ENCODE measurements around the gene MUC4. TPM values are rescaled to one million over a fixed set of nuclear protein-coding genes. Genes with fewer than 3 reads are reported as not detected.
"Not testable (repeated sequence)": the region's sequence is repeated elsewhere in the genome, so short reads cannot be mapped to it uniquely, and the experiment has no call there.

The MUC4 gene
- total RNA-seq, 2 donors from 2014 or later: 0.12 TPM; not detected in 1

DNA sequence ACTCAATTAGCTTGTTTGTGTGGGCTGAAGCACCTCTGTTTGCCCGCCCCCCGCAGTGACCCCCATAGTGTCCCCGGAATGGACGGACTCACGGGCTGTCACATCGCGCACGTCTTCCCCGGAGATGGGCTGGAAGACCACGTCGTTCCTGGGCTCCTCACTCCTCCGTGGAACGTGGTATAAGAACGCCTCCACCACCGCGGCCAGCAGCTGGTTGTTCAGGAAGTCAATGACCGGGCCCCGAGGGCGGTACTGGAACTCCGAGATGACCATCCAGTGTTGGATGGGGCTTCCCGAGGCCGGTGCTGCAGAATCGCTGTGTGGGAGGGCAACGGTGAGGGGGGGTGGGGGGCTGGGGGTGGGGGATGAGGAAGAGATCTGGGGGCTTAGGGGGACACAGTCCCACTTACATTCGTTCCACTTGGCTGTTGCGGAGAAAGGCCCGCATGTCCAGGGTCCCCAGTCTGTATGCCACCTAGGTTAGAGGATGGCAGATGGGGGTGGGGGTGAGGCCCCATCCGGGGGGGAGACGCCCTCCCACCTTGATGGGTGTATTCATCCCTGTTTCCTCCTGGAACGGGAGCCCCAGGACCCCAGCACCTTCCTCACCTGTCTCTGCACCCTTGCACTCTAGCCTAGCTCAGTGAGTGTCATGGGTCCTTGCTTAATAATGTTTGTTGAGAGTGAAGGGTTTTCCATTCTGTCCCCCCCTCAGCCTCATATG is 60.8 kb downstream of the MUC4 start:
- DNase-seq (ENCODE audit: low spot score): no peak
- no peaks in the 10 kb centered on the region for H3K4me1 ChIP-seq
- H3K27ac ChIP-seq: no peak overlapping the region
- no peak overlapping the region for H3K4me3 ChIP-seq
- TF ChIP-seq CTCF (IDR thresholded peaks at IDR 0.05): no peak
- no peaks in the 10 kb centered on the region for H3K27me3 ChIP-seq
- H3K9me3 ChIP-seq: no peaks in the 10 kb centered on the region
- H3K36me3 ChIP-seq: no peaks in the 10 kb centered on the region

DNA sequence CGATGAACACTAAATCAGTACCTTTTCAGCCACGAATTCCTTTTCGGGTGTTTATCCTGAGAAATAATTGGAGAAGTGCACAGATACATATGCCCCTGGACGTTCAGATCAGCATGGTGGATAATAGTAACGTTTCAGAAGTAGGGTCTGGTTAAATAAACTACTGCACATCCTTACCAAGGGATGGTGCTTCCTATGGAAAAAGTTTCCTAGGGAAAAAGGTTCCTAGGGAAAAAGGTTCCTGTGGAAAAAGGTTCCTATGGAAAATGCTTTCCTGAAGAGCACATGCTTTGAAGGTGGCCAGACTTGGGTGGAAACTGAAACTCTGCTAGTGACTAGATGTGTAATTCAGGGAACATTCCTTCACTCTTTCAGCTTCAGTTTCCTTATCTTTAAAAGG is 62.6 kb downstream of the MUC4 start:
- not testable (repeated sequence) for H3K4me3 ChIP-seq; DNase-seq (ENCODE audit: low spot score); H3K27me3 ChIP-seq; H3K4me1 ChIP-seq; H3K27ac ChIP-seq; H3K9me3 ChIP-seq; H3K36me3 ChIP-seq

DNA sequence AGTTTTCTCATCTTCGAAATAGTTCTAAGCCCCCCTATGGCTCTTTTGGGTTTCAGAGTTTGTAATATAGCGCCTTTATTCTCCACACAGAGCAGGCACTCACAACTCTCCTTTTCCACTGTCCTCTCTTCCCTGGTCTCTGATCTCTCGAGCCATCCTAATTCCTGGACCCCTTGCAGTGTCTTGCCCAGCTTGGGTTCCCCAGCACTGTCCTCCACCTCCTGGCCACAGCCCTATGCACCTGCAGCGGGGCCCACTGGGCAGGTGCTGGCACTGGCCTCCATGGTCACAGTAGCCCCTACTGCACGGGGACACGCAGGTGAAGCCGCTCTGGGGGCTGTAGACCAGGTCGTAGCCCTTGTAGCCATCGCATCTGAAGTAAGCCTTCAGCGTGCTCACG is 63.1 kb downstream of the MUC4 start:
- Histone ChIP-seq H3K9me3 (no peaks in the 10 kb centered on the region), H3K36me3 (no peaks in the 10 kb centered on the region), H3K27me3 (no peaks in the 10 kb centered on the region), H3K27ac (no peak overlapping the region), H3K4me3 (no peak overlapping the region), H3K4me1 (no peaks in the 10 kb centered on the region)
- no peak for DNase-seq (ENCODE audit: low spot score)
- no peak for TF ChIP-seq CTCF (IDR thresholded peaks at IDR 0.05)

DNA sequence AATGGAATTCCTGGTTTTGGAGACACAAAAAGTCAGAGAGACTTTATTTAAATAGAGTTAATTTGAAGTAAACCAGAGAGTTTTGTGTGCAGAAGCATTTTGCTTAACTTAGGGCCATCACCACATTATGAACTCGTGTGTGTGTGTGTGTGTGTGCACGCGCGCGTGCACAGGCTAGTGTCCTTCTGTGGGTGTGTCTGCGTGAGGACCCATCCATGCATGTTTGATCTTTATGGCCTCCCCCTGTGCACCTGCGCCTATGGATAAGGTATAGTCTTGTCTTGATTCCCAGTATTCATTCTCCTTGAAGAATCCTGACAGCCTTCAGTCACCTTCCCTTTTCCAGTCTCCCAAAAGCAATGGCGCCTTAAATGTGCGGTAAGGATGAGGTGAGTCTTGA is 65.0 kb downstream of the MUC4 start:
- H3K4me1 ChIP-seq: no peaks in the 10 kb centered on the region
- H3K27me3 ChIP-seq: no peaks in the 10 kb centered on the region
- H3K27ac ChIP-seq: no peak overlapping the region
- DNase-seq (ENCODE audit: low spot score): no peak
- H3K36me3 ChIP-seq: no peaks in the 10 kb centered on the region
- H3K9me3 ChIP-seq: no peaks in the 10 kb centered on the region
- no peak overlapping the region for H3K4me3 ChIP-seq
- no peak for TF ChIP-seq CTCF (IDR thresholded peaks at IDR 0.05)

- no peak for DNase-seq (ENCODE audit: low spot score)
Observed at GRCh38 chr3:195746346-195746745, 65.4 kb downstream of the MUC4 start.

GRCh38 chr3:195744437-195744836 is 67.3 kb downstream of the MUC4 start:
- Histone ChIP-seq H3K27me3 (no peaks in the 10 kb centered on the region), H3K36me3 (no peaks in the 10 kb centered on the region), H3K4me1 (no peaks in the 10 kb centered on the region), H3K4me3 (no peak overlapping the region), H3K9me3 (no peaks in the 10 kb centered on the region), H3K27ac (no peak overlapping the region)
- no peak for DNase-seq (ENCODE audit: low spot score)
- no peak for TF ChIP-seq CTCF (IDR thresholded peaks at IDR 0.05)

More at GRCh38 chr3:195746346-195746745, 65.4 kb downstream of the MUC4 start:
- H3K27ac ChIP-seq: no peak overlapping the region
- H3K36me3 ChIP-seq: no peaks in the 10 kb centered on the region
- no peaks in the 10 kb centered on the region for H3K9me3 ChIP-seq
- TF ChIP-seq CTCF (IDR thresholded peaks at IDR 0.05): no peak
- no peaks in the 10 kb centered on the region for H3K4me1 ChIP-seq
- no peaks in the 10 kb centered on the region for H3K27me3 ChIP-seq
- no peak overlapping the region for H3K4me3 ChIP-seq
